ENCODE data around the gene ZW10. TPM values are rescaled to one million over a fixed set of nuclear protein-coding genes. Genes with fewer than 3 reads are reported as not detected.

The ZW10 gene
- total RNA-seq, 1 donor from 2014 or later = 29.2 TPM

GRCh38 chr11:113695207-113695606 is 78.3 kb downstream of the ZW10 start:
- H3K4me1 Mint-ChIP-seq = peaks cover 5% of the 10 kb centered on the region
- no peak overlapping the region for H3K27ac Mint-ChIP-seq (ENCODE audit: unreplicated experiment)
- H3K36me3 Mint-ChIP-seq (ENCODE audit: low read depth) = peaks cover 14% of the 10 kb centered on the region
- H3K4me3 Mint-ChIP-seq = no peak overlapping the region
- H3K9me3 Mint-ChIP-seq = peaks cover under 1% of the 10 kb centered on the region
- DNase-seq (ENCODE audit: low read depth, low spot score) = no peak
- H3K27me3 Mint-ChIP-seq (ENCODE audit: low read depth) = peaks cover under 1% of the 10 kb centered on the region
- no peak for TF ChIP-seq CTCF (conservative IDR thresholded peaks at IDR 0.05)

GRCh38 chr11:113694390-113694789 is 79.1 kb downstream of the ZW10 start:
- no peak for TF ChIP-seq CTCF (conservative IDR thresholded peaks at IDR 0.05)
- Mint-ChIP-seq H3K27me3 (ENCODE audit: low read depth) (no peaks in the 10 kb centered on the region), H3K36me3 (ENCODE audit: low read depth) (peaks cover 12% of the 10 kb centered on the region), H3K4me1 (peaks cover 4% of the 10 kb centered on the region), H3K4me3 (no peak overlapping the region), H3K9me3 (no peaks in the 10 kb centered on the region), H3K27ac (ENCODE audit: unreplicated experiment) (no peak overlapping the region)
- no peak for DNase-seq (ENCODE audit: low read depth, low spot score)

- Mint-ChIP-seq H3K27ac (ENCODE audit: unreplicated experiment) (no peak overlapping the region), H3K4me3 (no peak overlapping the region)
These were observed 80.5 kb downstream of the ZW10 start for GRCh38 chr11:113693030-113693429.

GRCh38 chr11:113690619-113691569 is 82.6 kb downstream of the ZW10 start:
- DNase-seq (ENCODE audit: low read depth, low spot score) = peak; percentile 24

More at GRCh38 chr11:113693030-113693429, 80.5 kb downstream of the ZW10 start:
- H3K9me3 Mint-ChIP-seq = no peaks in the 10 kb centered on the region
- no peak for DNase-seq (ENCODE audit: low read depth, low spot score)
- H3K4me1 Mint-ChIP-seq = no peaks in the 10 kb centered on the region
- TF ChIP-seq CTCF (conservative IDR thresholded peaks at IDR 0.05) = no peak
- H3K36me3 Mint-ChIP-seq (ENCODE audit: low read depth) = peaks cover 9% of the 10 kb centered on the region
- no peaks in the 10 kb centered on the region for H3K27me3 Mint-ChIP-seq (ENCODE audit: low read depth)

More at GRCh38 chr11:113690619-113691569, 82.6 kb downstream of the ZW10 start:
- TF ChIP-seq CTCF (conservative IDR thresholded peaks at IDR 0.05) = peak; percentile 57
- H3K27ac Mint-ChIP-seq (ENCODE audit: unreplicated experiment) = no peak overlapping the region
- no peak overlapping the region for H3K4me3 Mint-ChIP-seq
- H3K9me3 Mint-ChIP-seq = no peaks in the 10 kb centered on the region
- no peaks in the 10 kb centered on the region for H3K4me1 Mint-ChIP-seq
- no peaks in the 10 kb centered on the region for H3K27me3 Mint-ChIP-seq (ENCODE audit: low read depth)
- peaks cover 6% of the 10 kb centered on the region for H3K36me3 Mint-ChIP-seq (ENCODE audit: low read depth)
